HS-27A (cell line): ENCODE data around the gene CDH4.

Experiments used
- DNase-seq: peaks from one replicate; pipeline ENCODE4 v3.0.0-alpha.2; 2012; ENCODE audit warnings: low read depth, missing footprints

CDH4 gene

DNA sequence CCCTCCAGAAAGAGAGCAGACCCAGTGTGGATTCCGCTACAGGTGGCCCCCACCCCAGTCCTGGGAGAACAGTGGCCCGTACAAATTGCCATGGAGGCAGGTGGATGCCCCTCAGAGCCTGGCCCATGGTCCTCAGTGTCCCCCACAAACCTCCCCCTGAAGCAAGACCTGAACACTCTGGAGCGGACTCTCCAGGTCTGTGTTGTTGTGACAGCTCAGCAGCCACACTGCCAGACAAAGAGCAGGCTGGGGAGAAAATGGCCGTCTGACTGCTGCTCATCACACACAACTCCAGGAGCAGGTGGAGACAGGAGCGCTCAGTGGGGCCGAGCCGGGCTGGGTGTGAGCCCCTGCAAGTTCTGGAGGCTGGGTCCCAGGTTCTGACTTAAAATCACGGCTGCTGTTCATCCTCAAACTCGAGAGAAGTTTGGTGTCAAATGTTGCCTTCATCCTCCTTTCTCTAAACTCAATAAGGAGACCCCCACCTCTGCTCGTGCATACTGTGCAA, 241.8 kb downstream of the CDH4 start:
- DNase-seq, result no peak

DNA sequence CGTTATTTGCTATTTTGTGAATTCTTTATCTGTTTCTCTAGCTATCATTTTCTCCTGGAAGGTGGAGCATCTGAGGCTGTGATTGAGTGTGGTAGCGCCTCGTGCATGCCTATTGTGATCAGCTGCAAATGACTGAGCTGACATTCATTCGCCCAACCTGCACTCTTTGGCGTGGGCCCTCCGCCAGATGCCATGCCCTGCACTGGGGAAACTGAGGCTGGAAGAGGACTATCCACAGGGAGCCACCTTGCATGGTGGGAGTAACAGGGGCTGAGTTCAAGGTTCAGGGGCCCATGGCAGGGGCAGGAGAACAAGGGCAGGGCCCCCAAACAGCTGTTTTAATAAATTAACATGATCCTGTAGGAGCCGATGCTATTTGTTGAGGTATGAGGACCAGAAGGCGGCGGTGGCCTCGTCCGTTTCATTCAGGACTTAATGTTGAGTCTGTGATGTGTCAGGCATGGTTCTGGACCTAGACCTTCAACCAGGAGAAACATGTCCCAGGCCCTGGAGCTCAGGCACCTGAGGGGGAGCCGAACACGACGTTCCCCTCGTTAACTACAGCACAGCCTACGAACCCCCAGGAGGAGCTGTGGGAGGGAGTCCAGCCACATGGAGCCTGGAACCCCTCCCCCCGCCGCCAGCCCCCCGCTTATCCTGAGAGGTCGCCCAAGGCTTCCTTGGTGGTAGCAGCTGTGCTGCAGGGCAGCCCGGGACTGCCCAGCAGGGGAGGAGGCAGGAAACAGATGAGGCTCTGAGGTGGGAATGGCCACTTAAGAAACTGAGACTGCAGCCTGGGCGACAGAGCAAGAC, 242.9 kb downstream of the CDH4 start:
- DNase-seq, result no peak

DNA sequence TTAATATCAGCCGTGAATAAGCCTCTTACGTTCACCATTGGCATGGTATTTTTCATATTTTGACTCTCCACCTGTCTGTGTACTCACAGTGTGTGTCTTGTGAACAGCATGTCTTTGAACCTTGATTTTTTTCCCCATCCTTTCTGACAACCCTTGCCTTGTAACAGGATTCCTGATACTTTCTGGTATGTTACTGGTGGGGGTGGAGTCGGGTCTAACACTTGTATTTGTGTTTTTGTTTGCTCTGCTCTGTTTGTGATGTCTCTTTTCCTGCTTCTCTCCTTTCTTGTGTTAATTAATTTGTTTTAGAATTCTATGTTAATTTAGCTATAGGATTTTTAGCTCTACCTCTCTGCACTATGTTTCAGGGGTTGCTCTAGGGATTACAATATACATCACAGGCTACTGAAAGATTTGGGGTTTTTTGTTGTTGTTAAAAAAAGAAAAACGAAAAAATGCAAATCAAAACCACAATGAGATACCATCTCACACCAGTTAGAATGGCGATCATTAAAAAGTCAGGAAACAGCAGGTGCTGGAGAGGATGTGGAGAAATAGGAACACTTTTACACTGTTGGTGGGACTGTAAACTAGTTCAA, 245.1 kb downstream of the CDH4 start:
- DNase-seq, result no peak

DNA sequence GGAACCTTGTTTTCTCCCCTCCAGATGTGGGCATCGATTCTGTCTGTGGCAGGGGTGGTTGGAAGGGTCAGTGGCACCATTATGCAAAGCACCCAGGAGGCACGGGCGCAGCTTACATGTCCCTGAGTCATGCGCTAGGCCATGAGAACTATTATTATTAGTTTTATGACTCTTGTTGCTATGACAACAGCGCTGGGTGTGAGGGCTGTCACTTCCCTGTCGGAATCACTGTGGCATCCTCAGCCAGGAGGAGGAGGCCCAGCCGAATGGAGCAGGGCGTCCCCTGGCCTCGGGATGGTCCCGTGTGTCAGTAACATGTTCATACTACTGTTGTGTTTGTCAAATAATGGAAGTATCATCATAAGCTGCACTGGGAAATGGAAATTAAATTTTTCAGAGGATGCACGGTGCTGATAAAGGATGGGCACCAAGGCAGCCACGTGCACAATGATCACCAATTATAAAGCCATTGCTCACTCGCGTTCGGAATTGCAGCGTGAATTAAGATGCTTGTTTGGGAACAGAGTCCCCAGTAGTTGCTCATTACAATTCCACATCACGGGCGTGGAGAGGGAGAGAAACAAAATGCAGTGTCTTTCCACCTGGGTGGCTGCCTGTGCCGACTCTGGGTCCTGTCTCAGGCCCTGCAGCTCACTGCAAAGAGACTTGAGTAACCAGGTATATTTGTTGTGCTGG, 247.9 kb downstream of the CDH4 start:
- no peak for DNase-seq

DNA sequence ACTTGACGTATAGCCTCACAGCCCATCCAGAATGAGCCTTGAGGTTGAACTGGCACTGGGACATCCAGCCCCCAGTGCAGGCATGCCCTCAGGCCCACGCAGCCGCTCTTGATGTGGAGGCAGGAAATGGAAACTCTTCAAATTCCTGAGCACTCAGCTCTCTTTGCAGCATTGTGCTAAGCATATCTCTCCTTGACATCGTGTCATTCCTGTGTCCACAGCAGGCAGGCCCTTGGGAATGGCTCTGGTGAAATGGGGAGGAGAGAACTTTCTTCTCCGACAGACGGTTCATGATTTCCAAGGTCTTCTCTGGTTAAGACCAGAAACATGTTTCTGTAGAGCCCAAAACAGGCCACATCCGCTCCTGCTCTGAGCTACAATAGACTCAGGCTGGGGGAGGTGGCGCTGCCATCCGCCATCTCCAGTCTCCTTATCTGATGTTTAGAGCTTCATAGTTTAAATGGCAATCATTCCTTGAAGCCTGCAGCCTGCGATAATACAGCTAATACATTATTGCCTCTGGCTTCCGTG, 248.8 kb downstream of the CDH4 start:
- no peak for DNase-seq

DNA sequence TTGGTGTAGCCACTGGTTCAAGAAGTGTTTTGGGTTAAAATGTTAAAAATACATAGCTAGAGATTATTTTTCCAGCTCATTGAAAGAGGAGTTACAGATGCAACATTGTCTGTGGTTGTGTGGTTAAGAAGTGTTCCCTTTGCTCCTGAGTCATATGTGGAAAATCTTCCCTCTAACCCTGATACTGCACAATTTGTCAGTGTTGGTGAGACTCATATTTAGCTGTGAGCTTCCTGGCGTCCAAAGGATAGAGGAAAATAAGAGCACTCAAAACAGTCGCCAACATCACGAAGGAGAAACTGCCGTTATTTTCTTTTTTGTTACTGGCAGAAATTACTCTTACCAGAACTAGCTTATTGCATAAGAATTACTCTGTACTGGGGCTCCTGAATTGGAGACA, 250.4 kb downstream of the CDH4 start:
- DNase-seq, result no peak

DNA sequence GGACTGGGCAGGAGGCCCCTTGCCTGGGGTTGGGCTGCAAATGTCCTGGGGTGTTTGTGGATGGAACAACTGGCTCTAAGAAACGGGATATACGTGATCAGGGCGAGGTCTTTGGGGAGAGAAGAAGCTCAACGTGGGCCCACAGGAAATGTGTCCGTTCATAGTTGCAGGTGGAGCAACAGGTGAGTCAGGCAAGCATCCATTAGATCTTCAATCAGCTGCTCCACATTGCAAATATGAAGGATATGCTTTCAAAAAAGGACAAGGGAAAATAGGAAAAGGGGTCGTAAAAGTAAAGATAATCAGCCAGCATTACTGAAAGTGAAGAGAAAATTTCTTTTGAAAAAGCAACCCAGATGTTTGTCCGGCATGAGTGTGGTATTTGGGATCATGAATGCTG, 251.0 kb downstream of the CDH4 start:
- DNase-seq, result no peak

DNA sequence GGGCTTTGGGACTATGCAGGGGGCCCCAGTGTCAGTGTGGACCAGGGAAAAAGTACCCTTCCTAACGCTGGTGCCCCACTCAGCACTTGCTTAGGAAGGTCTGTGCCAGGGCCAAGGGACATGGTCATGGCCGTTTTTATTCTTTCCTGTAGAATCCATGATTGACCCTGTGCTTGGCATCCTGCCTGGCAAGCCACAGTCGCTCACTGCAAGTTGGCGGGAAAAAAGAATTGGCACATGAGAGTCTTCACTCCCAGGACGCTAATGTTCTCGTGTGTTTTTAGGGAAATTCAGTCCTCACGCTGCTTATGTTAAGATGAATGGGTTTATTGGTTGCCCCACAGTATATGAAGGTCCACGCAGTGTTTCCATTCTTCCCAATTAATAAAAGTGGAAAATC, 253.4 kb downstream of the CDH4 start:
- DNase-seq, result no peak

DNA sequence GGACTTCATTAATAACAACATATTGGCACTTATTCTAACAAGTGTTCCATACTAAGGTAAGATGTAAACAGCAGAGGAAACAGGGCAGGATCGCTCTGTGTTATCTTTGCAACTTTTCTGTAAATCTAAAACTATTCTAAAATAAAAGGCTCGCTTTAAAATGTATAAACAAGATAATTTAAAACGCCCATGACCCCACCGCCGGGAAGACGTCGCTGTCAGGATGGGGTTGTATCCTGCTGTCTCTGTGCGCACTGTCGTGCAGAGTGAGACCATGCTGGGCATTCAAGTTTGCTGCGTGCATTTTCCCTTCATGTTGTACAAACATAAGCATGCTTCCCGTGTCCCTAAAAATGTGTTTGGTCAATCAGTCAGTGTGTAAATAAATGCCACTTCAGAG, 255.7 kb downstream of the CDH4 start:
- no peak for DNase-seq

DNA sequence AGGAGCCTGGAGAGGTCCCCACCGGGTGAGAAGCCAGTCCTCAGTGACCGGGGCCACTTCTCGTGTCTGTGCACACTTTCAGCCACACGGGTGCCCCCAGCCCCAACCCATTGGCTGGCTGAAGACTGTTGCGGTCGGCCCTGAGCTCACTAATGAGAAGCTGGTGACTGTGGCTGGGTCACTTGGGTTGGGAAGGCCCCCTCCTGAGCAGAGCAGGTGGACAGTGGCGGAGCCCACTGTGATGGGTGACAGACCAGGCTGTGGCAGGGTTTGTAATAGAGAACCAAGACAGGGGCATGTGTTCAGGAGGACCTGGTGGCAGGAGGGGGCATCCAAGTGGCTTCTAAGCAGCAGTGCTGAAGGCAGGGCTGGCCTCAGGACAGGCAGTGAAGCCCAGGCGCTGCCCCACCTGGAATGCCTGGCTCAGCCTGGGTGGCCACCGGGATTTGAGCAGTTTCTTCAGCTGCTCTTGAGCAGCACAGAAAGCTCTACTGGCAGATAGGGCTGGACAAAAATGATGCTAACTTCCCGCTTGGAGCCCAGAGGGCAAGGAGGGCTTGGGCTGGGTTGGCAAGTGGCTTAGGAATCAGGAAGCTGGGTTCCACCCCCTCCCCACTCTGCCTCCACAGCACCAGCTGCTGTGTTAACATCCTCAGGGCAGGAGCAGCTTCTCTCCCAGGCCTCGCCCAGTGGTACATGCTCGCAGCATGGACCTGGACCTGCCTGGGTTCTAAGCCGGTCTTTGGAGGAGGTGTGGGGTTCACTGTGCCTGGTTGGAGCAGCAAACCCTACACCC, 256.4 kb downstream of the CDH4 start:
- no peak for DNase-seq

DNA sequence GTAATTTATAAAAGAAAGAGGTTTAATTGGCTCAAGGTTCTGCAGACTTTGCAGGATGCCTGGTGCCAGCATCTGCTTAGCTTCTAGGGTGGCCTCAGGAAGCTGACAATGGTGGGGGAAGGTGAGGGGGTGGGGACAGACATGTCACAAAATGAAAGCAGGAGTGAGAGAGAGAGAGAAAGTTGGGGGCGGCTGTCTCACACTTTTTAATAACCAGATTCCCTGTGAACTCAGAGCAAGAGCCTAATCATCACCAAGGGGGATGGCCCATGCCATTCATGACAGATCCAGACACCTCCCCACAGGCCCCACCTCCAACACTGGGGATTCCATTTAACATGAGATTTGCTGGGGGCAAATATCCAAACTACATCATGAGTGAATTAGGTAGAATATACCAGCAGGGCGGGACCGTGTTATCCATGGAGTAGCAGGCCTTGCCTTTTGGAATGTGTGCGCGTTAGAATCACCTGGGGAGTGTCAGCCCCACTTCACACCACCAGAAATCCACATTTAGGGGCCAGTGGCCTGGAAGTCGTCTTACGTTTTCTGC, 258.8 kb downstream of the CDH4 start:
- no peak for DNase-seq

DNA sequence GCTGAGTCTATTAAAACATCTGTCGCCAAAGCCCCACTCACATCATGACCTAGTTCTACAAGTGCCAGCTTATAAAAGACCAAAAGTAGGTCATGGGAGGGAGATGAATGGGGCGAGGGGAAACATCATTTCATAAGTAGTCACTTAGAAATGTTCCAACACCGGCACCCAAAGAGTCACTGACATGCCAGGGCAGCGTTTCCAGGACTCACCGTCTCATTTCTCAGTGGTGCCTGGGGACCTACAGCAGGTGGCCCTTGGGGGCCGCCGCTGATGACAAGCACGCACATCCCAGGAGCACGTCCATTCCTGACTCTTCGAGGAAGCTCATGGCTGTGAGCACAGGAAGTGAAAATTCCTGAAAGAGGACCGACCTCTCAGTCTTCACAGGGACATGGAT, 260.4 kb downstream of the CDH4 start:
- no peak for DNase-seq

DNA sequence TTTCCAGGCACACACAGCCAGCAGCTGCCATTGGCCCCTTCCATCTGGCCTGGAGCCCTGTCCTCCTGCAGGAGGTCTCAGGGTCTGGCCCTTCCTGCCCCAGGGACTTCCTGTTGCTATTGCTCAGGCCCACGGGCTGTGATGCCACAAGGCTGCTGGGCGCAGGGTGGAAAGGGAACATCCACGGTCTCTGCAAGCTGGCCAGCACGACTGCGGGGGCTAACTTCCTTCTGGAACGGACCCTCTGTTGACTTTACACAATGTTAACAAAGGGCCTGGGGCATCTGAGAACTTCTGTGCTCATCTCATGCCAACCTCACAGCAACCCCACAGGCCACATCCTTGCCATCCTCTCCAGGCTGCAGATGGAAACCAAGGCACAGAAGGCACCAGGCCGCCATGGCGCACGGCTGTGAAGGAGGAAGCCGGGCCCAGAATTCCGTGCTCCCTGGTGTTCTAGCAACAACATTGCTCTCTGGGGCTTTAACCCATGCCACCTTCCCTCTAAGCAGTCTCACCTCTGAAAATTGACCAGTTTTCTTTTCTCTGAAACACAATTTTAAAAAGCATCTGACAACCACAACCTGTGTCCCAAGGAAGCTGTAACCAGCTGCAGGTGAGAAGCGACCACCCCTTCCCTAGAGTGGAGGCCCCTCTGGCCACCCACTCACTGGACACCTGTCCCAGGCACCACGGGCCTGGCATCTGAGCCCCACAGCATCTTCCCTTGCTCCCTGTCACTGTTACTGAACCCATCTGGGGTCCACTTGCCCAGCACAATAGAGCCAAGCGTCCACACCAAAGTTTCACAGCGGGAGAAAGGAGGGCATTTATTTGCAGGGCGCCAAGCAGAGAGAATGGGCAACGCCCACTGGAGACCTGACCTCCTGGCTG, 261.3 kb downstream of the CDH4 start:
- DNase-seq, result no peak

DNA sequence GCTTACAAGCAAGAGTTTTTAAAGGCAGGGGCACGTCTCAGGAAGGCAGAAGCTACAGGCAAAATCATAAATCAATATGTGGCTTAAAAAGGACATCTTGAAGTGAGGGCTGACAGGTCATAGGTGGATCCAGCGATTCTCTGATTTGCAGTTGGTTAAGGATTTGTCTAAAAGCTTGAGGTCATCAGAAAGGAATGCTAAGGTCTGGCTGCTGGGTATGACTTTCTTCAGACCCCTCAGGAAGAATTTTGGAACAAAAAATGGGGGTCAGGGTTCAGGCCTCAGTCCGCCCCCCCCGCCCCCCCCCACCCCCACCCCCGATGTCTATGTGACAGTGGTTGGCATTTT, 261.9 kb downstream of the CDH4 start:
- no peak for DNase-seq

DNA sequence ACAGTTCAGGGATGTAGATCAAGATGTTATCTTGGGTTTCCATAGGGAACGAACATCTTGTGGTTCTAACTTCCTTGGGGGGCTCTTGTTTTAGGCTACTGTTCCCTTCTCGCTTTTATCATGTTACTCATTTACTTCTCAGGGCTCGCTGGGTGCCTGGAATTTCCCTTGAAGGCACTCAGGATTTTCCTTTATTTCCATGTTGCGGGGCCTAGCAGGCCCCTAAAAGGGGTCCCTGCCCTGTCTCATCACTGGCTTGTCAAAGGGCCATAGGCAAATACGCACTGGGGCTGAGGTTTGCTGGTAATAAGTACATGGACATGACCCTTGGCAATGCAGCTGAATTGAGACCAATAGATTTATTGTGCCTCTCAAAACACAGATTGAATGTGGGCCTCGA, 262.3 kb downstream of the CDH4 start:
- DNase-seq, result no peak

DNA sequence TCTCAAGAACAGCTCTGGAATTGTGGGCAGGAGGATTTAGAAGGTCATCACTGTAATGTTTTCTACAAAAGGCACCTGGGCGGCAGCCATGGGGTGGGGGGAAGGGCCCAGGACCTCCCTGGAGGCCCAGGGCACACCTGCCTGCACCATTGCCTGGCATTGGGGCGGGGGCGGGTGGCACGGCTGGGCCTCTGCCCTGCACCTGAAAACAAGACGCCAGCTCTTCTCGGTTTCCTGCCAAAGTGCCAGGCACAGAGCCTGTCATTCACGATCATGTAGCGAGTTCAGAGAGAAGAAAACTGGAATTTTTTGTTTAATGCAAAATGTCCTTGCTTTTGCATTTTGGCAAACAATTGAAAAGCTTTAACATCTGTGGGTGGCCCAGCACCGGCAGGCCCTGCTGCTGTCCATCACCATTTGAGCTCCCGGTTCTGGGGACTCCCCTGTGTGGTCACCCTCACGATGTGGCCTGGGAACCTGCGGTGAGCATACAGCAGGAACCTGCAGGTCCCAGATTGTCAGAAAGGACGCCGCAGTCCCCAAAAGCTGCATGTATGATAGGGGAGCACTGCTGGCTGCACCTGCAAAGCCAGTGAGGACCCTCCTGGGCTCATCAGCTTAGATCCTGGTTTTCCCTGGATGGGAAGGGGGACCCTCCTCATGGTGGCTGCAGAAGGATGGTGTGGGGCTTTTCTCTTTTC, 262.9 kb downstream of the CDH4 start:
- no peak for DNase-seq

DNA sequence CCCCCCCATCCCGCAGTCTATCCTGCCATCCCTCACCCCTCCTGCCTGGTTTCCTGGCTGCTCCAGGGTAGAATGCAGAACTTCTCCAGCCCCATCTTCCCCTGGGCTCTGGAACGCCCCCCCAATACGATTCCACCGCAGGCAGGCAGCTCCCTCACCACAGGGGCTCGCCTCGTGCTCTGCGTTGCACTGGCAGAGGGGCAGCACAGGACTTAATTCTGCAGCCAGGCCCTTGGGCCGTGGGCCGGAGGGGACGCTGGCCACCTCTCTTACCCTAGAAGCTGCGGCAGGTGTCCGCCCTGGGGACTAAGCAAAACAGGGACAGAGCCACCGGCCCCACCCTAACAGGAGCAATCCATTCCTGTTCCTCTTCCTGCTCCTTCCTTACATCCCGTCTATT, 263.9 kb downstream of the CDH4 start:
- no peak for DNase-seq

DNA sequence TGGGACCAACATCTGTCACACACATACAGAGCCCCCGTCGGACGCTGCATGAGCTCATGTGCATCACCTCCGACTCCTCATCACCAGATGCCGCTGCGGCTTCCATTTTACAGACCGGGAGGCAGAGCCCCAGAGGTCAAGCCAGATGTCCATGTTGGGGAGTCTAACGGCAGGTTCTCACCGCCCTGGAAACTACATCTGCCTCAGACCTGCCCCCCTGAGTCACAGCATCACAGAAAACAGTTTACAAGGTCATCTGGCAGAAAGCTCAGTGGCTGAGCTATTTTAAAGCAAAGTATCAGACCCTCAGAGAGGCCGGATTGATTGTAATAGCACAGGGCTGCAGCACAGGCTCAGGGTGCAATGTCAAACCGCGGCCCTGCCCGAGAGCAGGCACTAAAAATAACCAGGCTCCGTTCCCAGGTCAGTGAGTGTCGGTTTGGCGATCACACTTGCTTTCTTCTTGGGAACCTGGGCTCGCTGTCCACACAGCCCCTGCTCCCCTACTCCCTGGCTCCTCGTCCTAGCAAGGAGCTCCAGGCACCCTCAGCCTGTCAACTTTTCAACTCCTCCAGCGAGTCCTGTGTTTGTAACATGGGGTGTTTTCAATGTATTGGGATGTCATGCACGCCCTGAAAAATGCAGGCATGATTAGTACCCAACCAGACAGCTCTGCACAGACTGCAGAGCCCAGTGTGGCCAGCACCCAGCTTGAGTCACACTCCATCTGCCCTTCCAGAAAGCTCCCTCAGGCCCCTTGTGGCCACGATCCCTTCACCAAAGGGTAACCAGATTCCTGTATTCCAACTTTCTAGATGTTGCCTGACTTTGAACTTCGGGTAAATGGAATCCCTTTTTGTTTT, 264.5 kb downstream of the CDH4 start:
- DNase-seq, result no peak

DNA sequence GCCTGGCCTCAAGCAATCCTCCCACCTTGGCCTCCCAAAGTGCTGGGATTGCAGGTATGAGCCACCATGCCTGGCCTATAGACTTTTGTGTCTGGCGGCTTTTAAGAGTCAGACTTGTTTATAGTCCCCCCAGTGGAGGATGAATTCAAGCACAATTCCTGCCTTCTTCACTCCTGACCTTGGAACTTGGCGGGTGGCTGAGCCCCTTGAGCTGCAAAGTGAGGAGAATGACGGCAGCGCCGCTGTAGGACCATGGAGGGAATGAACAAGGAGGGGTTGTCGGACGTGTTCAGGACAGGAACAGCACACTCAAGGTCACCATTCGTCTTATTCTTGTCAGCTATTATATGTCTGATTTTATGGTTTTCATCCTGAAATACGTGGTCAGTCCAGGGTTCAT, 265.4 kb downstream of the CDH4 start:
- DNase-seq, result no peak
